ENCODE measurements around the gene RGS3. TPM values are rescaled to one million over a fixed set of nuclear protein-coding genes. Genes with fewer than 3 reads are reported as not detected.
A peak's percentile ranks its signal among the peaks of the same experiment; 100 is the strongest.

Gene RGS3
- total and polyA plus RNA-seq, 5 donors from 2014 or later, result 8.5 to 15.5 (median 12.5) TPM

- Histone ChIP-seq H3K4me3 (ENCODE audit: low read depth, low read length) (no peak overlapping the region), H3K9me3 (ENCODE audit: control insufficient read depth in 2 of 2, low read length in 2 of 2) (no peaks in the 10 kb centered on the region), H3K4me1 (ENCODE audit: control insufficient read depth, insufficient read depth, low read length, poor library complexity, severe bottlenecking) (peaks cover 24% of the 10 kb centered on the region), H3K36me3 (ENCODE audit: control insufficient read depth, insufficient read depth, low read length) (peaks cover 71% of the 10 kb centered on the region), H3K27ac (ENCODE audit: insufficient read depth, low read length, poor library complexity, severe bottlenecking) (no peak overlapping the region), H3K27me3 (ENCODE audit: control insufficient read depth, insufficient read depth, low read length) (no peaks in the 10 kb centered on the region)
- H3K27ac Mint-ChIP-seq, result peak overlapping the region in 2 of 3 donors; percentile 34 to 82
- DNase-seq (no peak), ATAC-seq (ENCODE audit: low read depth in 2 of 2) (no peak)
- peaks cover 10 to 45% (median 29%) of the 10 kb centered on the region in 4 donors for H3K4me1 Mint-ChIP-seq
- H3K9me3 Mint-ChIP-seq, result no peaks in the 10 kb centered on the region
- no peaks in the 10 kb centered on the region for H3K27me3 Mint-ChIP-seq
- peaks cover 47% of the 10 kb centered on the region for H3K36me3 Mint-ChIP-seq
- H3K4me3 Mint-ChIP-seq, result peak overlapping the region in 1 of 4 donors; percentile 21
Observed at GRCh38 chr9:113528088-113528487, 64.6 kb downstream of the RGS3 start.

DNA sequence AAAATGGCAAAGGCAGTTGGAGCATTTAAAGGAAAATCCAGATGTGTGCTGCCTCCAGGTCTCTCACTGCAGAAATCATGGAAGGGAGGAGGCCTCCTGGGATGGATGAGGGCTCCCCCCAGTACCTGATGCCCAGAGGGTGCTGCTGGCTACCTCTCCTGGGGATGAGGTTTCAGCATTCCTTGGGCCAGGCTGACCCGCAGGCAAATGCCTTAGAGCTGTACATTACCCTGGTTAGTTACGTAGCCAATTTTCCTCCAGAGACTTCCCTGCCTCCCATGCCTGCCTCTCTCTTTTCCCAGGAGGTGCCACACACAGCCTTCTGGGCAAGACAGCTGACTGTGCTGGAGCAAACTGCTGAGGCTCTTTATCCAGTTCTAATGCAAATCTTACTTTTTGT is 65.3 kb downstream of the RGS3 start:
- Mint-ChIP-seq H3K4me3 (no peak overlapping the region), H3K36me3 (peaks cover 47% of the 10 kb centered on the region), H3K27ac (peak overlapping the region in 1 of 3 donors; percentile 54)

GRCh38 chr9:113529336-113530009 is 65.9 kb downstream of the RGS3 start:
- H3K4me1 Mint-ChIP-seq, result peaks cover 10 to 31% (median 19%) of the 10 kb centered on the region in 4 donors
- H3K27ac ChIP-seq (ENCODE audit: insufficient read depth, low read length, poor library complexity, severe bottlenecking), result no peak overlapping the region
- no peaks in the 10 kb centered on the region for H3K27me3 Mint-ChIP-seq
- peaks cover 11% of the 10 kb centered on the region for H3K4me1 ChIP-seq (ENCODE audit: control insufficient read depth, insufficient read depth, low read length, poor library complexity, severe bottlenecking)
- peaks cover 46% of the 10 kb centered on the region for H3K36me3 Mint-ChIP-seq
- H3K27ac Mint-ChIP-seq, result peak overlapping the region in 1 of 3 donors; percentile 54
- no peaks in the 10 kb centered on the region for H3K27me3 ChIP-seq (ENCODE audit: control insufficient read depth, insufficient read depth, low read length)
- DNase-seq (no peak), ATAC-seq (ENCODE audit: low read depth in 2 of 2) (no peak)
- H3K9me3 Mint-ChIP-seq, result no peaks in the 10 kb centered on the region
- H3K9me3 ChIP-seq (ENCODE audit: control insufficient read depth in 2 of 2, low read length in 2 of 2), result no peaks in the 10 kb centered on the region
- H3K4me3 Mint-ChIP-seq, result no peak overlapping the region
- H3K4me3 ChIP-seq (ENCODE audit: low read depth, low read length), result no peak overlapping the region
- peaks cover 71% of the 10 kb centered on the region for H3K36me3 ChIP-seq (ENCODE audit: control insufficient read depth, insufficient read depth, low read length)

More for the DNA sequence above, 65.3 kb downstream of the RGS3 start:
- H3K36me3 ChIP-seq (ENCODE audit: control insufficient read depth, insufficient read depth, low read length), result peaks cover 71% of the 10 kb centered on the region
- H3K27me3 ChIP-seq (ENCODE audit: control insufficient read depth, insufficient read depth, low read length), result no peaks in the 10 kb centered on the region
- no peak overlapping the region for H3K27ac ChIP-seq (ENCODE audit: insufficient read depth, low read length, poor library complexity, severe bottlenecking)
- no peak overlapping the region for H3K4me3 ChIP-seq (ENCODE audit: low read depth, low read length)
- ATAC-seq (ENCODE audit: low read depth in 2 of 2), result no peak
- H3K4me1 Mint-ChIP-seq, result peaks cover 10 to 38% (median 24%) of the 10 kb centered on the region in 4 donors
- no peaks in the 10 kb centered on the region for H3K27me3 Mint-ChIP-seq
- H3K4me1 ChIP-seq (ENCODE audit: control insufficient read depth, insufficient read depth, low read length, poor library complexity, severe bottlenecking), result peaks cover 17% of the 10 kb centered on the region
- H3K9me3 ChIP-seq (ENCODE audit: control insufficient read depth in 2 of 2, low read length in 2 of 2), result no peaks in the 10 kb centered on the region
- H3K9me3 Mint-ChIP-seq, result no peaks in the 10 kb centered on the region
- no peak for DNase-seq

- Histone ChIP-seq H3K27ac (ENCODE audit: insufficient read depth, low read length, poor library complexity, severe bottlenecking) (no peak overlapping the region), H3K4me1 (ENCODE audit: control insufficient read depth, insufficient read depth, low read length, poor library complexity, severe bottlenecking) (peaks cover 5% of the 10 kb centered on the region), H3K36me3 (ENCODE audit: control insufficient read depth, insufficient read depth, low read length) (peaks cover 66% of the 10 kb centered on the region), H3K9me3 (ENCODE audit: control insufficient read depth in 2 of 2, low read length in 2 of 2) (no peaks in the 10 kb centered on the region), H3K27me3 (ENCODE audit: control insufficient read depth, insufficient read depth, low read length) (no peaks in the 10 kb centered on the region), H3K4me3 (ENCODE audit: low read depth, low read length) (no peak overlapping the region)
- Mint-ChIP-seq H3K36me3 (peaks cover 46% of the 10 kb centered on the region), H3K27me3 (no peaks in the 10 kb centered on the region), H3K27ac (peak overlapping the region; percentile 51 to 56 (median 54)), H3K4me1 (peaks cover 8 to 25% (median 15%) of the 10 kb centered on the region in 4 donors), H3K9me3 (no peaks in the 10 kb centered on the region), H3K4me3 (no peak overlapping the region)
- DNase-seq (no peak), ATAC-seq (ENCODE audit: low read depth in 2 of 2) (no peak)
Observed at GRCh38 chr9:113530022-113530635, 66.6 kb downstream of the RGS3 start.

DNA sequence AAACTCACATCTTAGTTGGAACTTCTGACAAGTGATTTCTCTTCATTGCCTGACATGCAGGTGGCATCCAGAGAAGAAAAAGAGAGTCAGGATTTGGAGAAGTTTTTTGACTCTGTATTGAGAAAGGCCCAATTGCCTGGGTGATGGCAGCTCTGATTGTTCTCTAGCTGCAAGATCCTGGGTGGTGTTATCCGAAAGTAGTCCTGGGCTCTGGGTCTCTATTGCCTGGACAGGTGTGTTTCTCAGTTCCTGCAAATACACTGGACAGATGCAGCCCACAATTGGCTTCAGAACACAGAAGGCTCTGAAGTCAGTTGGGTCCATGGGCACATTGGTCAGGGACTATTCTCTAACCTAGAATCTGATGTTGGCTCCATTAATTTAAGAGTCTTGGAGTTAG is 67.4 kb downstream of the RGS3 start:
- Histone ChIP-seq H3K4me3 (ENCODE audit: low read depth, low read length) (no peak overlapping the region), H3K27ac (ENCODE audit: insufficient read depth, low read length, poor library complexity, severe bottlenecking) (no peak overlapping the region), H3K36me3 (ENCODE audit: control insufficient read depth, insufficient read depth, low read length) (peaks cover 71% of the 10 kb centered on the region), H3K9me3 (ENCODE audit: control insufficient read depth in 2 of 2, low read length in 2 of 2) (no peaks in the 10 kb centered on the region), H3K4me1 (ENCODE audit: control insufficient read depth, insufficient read depth, low read length, poor library complexity, severe bottlenecking) (no peaks in the 10 kb centered on the region), H3K27me3 (ENCODE audit: control insufficient read depth, insufficient read depth, low read length) (no peaks in the 10 kb centered on the region)
- Mint-ChIP-seq H3K9me3 (no peaks in the 10 kb centered on the region), H3K4me1 (peaks cover 8 to 18% (median 13%) of the 10 kb centered on the region in 4 donors), H3K27ac (peak overlapping the region in 2 of 3 donors; percentile 56 to 76), H3K4me3 (no peak overlapping the region), H3K36me3 (peaks cover 43% of the 10 kb centered on the region), H3K27me3 (no peaks in the 10 kb centered on the region)
- DNase-seq (no peak), ATAC-seq (ENCODE audit: low read depth in 2 of 2) (no peak)

GRCh38 chr9:113531919-113532808 is 68.6 kb downstream of the RGS3 start:
- H3K4me1 Mint-ChIP-seq, result peaks cover 6 to 18% (median 10%) of the 10 kb centered on the region in 4 donors
- no peak overlapping the region for H3K27ac ChIP-seq (ENCODE audit: insufficient read depth, low read length, poor library complexity, severe bottlenecking)
- no peaks in the 10 kb centered on the region for H3K9me3 ChIP-seq (ENCODE audit: control insufficient read depth in 2 of 2, low read length in 2 of 2)
- H3K27me3 ChIP-seq (ENCODE audit: control insufficient read depth, insufficient read depth, low read length), result no peaks in the 10 kb centered on the region
- peaks cover 66% of the 10 kb centered on the region for H3K36me3 ChIP-seq (ENCODE audit: control insufficient read depth, insufficient read depth, low read length)
- ATAC-seq (ENCODE audit: low read depth in 2 of 2), result no peak
- H3K36me3 Mint-ChIP-seq, result peaks cover 41% of the 10 kb centered on the region
- H3K27ac Mint-ChIP-seq, result peak overlapping the region in 2 of 3 donors; percentile 27 to 83
- no peak overlapping the region for H3K4me3 Mint-ChIP-seq
- no peaks in the 10 kb centered on the region for H3K4me1 ChIP-seq (ENCODE audit: control insufficient read depth, insufficient read depth, low read length, poor library complexity, severe bottlenecking)
- no peak for DNase-seq
- H3K27me3 Mint-ChIP-seq, result no peaks in the 10 kb centered on the region
- H3K4me3 ChIP-seq (ENCODE audit: low read depth, low read length), result no peak overlapping the region
- no peaks in the 10 kb centered on the region for H3K9me3 Mint-ChIP-seq

- Histone ChIP-seq H3K4me3 (ENCODE audit: low read depth, low read length) (no peak overlapping the region), H3K27ac (ENCODE audit: insufficient read depth, low read length, poor library complexity, severe bottlenecking) (no peak overlapping the region), H3K36me3 (ENCODE audit: control insufficient read depth, insufficient read depth, low read length) (peaks cover 67% of the 10 kb centered on the region), H3K9me3 (ENCODE audit: control insufficient read depth in 2 of 2, low read length in 2 of 2) (no peaks in the 10 kb centered on the region), H3K4me1 (ENCODE audit: control insufficient read depth, insufficient read depth, low read length, poor library complexity, severe bottlenecking) (no peaks in the 10 kb centered on the region), H3K27me3 (ENCODE audit: control insufficient read depth, insufficient read depth, low read length) (no peaks in the 10 kb centered on the region)
- H3K4me3 Mint-ChIP-seq, result no peak overlapping the region
- no peaks in the 10 kb centered on the region for H3K27me3 Mint-ChIP-seq
- no peak for DNase-seq
- peaks cover 7 to 12% (median 11%) of the 10 kb centered on the region in 4 donors for H3K4me1 Mint-ChIP-seq
- no peak for ATAC-seq (ENCODE audit: low read depth in 2 of 2)
- H3K36me3 Mint-ChIP-seq, result peaks cover 42% of the 10 kb centered on the region
- no peak overlapping the region for H3K27ac Mint-ChIP-seq
- H3K9me3 Mint-ChIP-seq, result no peaks in the 10 kb centered on the region
Observed at GRCh38 chr9:113532809-113533190, 69.3 kb downstream of the RGS3 start.

All from CD4-positive, CD25-positive, alpha-beta regulatory T cell (primary cell).